ENCODE measurements around the gene GPR180.

GRCh38 chr13:94660695-94661326 lies 59.2 kb downstream of the GPR180 start:
- TF ChIP-seq, protein P1, sequence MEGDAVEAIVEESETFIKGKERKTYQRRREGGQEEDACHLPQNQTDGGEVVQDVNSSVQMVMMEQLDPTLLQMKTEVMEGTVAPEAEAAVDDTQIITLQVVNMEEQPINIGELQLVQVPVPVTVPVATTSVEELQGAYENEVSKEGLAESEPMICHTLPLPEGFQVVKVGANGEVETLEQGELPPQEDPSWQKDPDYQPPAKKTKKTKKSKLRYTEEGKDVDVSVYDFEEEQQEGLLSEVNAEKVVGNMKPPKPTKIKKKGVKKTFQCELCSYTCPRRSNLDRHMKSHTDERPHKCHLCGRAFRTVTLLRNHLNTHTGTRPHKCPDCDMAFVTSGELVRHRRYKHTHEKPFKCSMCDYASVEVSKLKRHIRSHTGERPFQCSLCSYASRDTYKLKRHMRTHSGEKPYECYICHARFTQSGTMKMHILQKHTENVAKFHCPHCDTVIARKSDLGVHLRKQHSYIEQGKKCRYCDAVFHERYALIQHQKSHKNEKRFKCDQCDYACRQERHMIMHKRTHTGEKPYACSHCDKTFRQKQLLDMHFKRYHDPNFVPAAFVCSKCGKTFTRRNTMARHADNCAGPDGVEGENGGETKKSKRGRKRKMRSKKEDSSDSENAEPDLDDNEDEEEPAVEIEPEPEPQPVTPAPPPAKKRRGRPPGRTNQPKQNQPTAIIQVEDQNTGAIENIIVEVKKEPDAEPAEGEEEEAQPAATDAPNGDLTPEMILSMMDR (conservative IDR thresholded peaks at IDR 0.05; ENCODE audit: low read depth, low read length), result peak; percentile 54
- TF ChIP-seq EZH2 (IDR thresholded peaks at IDR 0.05; ENCODE audit: borderline replicate concordance, low read depth, low read length, poor library complexity, severe bottlenecking), result no peak

All from A673 (cell line).